ENCODE measurements around the gene PRKCA.

Gene PRKCA

DNA sequence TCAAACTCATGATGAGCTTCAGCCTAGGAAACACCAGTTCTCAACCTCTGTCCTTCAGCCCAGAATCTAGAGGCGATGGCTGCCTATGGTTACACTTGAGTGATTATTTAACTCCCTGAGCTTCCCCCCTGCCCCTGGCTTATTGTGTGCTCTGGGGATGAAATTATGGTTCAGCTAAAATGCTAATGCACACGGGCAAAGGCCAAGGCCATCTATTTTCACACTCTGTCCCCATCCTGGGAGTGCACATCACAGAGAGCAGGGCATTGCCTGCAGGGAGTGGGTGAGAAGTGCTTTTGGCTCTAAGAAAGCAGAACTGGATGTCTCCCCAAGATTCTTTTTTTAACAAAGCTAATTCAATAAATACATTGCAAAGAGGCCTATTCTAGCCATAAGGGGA, 510.9 kb downstream of the PRKCA start:
- no peaks in the 10 kb centered on the region for H3K27me3 ChIP-seq (ENCODE audit: insufficient read depth, poor library complexity, severe bottlenecking)
- TF ChIP-seq, protein P1, sequence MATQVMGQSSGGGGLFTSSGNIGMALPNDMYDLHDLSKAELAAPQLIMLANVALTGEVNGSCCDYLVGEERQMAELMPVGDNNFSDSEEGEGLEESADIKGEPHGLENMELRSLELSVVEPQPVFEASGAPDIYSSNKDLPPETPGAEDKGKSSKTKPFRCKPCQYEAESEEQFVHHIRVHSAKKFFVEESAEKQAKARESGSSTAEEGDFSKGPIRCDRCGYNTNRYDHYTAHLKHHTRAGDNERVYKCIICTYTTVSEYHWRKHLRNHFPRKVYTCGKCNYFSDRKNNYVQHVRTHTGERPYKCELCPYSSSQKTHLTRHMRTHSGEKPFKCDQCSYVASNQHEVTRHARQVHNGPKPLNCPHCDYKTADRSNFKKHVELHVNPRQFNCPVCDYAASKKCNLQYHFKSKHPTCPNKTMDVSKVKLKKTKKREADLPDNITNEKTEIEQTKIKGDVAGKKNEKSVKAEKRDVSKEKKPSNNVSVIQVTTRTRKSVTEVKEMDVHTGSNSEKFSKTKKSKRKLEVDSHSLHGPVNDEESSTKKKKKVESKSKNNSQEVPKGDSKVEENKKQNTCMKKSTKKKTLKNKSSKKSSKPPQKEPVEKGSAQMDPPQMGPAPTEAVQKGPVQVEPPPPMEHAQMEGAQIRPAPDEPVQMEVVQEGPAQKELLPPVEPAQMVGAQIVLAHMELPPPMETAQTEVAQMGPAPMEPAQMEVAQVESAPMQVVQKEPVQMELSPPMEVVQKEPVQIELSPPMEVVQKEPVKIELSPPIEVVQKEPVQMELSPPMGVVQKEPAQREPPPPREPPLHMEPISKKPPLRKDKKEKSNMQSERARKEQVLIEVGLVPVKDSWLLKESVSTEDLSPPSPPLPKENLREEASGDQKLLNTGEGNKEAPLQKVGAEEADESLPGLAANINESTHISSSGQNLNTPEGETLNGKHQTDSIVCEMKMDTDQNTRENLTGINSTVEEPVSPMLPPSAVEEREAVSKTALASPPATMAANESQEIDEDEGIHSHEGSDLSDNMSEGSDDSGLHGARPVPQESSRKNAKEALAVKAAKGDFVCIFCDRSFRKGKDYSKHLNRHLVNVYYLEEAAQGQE (IDR thresholded peaks at IDR 0.05; ENCODE audit: insufficient replicate concordance, low read depth), result no peak
- TF ChIP-seq GABPA (IDR thresholded peaks at IDR 0.05; ENCODE audit: low read depth) (no peak), POLR2AphosphoS5 (IDR thresholded peaks at IDR 0.05; ENCODE audit: low read depth) (no peak)
- TF ChIP-seq, protein P2, sequence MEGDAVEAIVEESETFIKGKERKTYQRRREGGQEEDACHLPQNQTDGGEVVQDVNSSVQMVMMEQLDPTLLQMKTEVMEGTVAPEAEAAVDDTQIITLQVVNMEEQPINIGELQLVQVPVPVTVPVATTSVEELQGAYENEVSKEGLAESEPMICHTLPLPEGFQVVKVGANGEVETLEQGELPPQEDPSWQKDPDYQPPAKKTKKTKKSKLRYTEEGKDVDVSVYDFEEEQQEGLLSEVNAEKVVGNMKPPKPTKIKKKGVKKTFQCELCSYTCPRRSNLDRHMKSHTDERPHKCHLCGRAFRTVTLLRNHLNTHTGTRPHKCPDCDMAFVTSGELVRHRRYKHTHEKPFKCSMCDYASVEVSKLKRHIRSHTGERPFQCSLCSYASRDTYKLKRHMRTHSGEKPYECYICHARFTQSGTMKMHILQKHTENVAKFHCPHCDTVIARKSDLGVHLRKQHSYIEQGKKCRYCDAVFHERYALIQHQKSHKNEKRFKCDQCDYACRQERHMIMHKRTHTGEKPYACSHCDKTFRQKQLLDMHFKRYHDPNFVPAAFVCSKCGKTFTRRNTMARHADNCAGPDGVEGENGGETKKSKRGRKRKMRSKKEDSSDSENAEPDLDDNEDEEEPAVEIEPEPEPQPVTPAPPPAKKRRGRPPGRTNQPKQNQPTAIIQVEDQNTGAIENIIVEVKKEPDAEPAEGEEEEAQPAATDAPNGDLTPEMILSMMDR (IDR thresholded peaks at IDR 0.05; ENCODE audit: insufficient read depth, low read length), result no peak
- no peak overlapping the region for H3K27ac ChIP-seq (replicated peaks)
- no peak overlapping the region for H3K4me3 ChIP-seq (replicated peaks; ENCODE audit: insufficient read depth, low read length)
- no peak for DNase-seq (ENCODE audit: low read depth in 1 of 2, low spot score in 1 of 2)

DNA sequence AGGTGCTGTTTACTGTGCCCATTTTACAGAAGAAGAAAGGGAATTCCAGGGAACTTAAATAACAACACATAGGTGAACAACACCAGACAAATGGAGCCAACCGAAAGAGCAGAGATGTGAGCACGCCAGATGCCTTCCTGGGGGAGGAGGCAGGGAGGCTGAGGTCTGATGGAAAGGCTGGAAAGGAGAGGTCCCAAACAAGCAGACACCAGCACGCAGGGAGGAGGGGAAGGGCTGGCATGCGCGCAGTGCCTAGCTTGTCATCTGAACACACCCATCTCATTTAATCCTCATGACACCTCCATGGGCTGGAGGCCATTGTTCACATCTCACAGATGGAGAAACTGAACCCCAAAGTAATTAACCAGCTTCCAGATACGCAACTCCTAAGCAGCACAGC, 511.6 kb downstream of the PRKCA start:
- H3K4me3 ChIP-seq (replicated peaks; ENCODE audit: insufficient read depth, low read length), result no peak overlapping the region
- no peak for TF ChIP-seq POLR2AphosphoS5 (IDR thresholded peaks at IDR 0.05; ENCODE audit: low read depth)
- TF ChIP-seq, protein P2 (IDR thresholded peaks at IDR 0.05; ENCODE audit: insufficient read depth, low read length), result no peak
- TF ChIP-seq GABPA (IDR thresholded peaks at IDR 0.05; ENCODE audit: low read depth), result no peak
- TF ChIP-seq, protein P1 (IDR thresholded peaks at IDR 0.05; ENCODE audit: insufficient replicate concordance, low read depth), result no peak
- TF ChIP-seq SPI1 (IDR thresholded peaks at IDR 0.05; ENCODE audit: borderline replicate concordance, low read depth), result no peak
- DNase-seq (ENCODE audit: low read depth in 1 of 2, low spot score in 1 of 2), result no peak
- no peaks in the 10 kb centered on the region for H3K27me3 ChIP-seq (ENCODE audit: insufficient read depth, poor library complexity, severe bottlenecking)
- no peak overlapping the region for H3K27ac ChIP-seq (replicated peaks)

DNA sequence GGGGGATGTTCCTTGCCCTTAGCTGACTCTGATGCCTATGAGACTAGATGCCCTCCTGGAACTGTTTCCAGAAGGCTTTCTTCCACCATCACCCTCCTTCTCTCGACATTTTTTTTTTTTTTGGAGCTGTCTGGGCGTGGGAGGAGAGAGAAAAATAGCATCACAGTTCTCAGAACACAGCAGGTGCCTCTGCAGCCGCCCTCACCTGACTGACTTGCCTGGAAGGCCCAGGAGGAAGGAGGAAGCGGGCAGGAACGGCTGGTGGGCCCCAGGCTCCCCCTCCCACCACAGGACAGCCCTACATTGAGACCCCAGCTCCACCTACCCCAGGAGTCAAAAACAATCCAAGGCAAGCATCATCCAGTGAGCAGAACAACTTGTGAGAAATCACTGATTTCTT, 512.2 kb downstream of the PRKCA start:
- no peak for DNase-seq (ENCODE audit: low read depth in 1 of 2, low spot score in 1 of 2)
- TF ChIP-seq SPI1 (IDR thresholded peaks at IDR 0.05; ENCODE audit: borderline replicate concordance, low read depth) (no peak), POLR2AphosphoS5 (IDR thresholded peaks at IDR 0.05; ENCODE audit: low read depth) (no peak)
- TF ChIP-seq, protein P1 (IDR thresholded peaks at IDR 0.05; ENCODE audit: insufficient replicate concordance, low read depth), result no peak
- TF ChIP-seq, protein P2 (IDR thresholded peaks at IDR 0.05; ENCODE audit: insufficient read depth, low read length), result no peak
- Histone ChIP-seq H3K4me3 (replicated peaks; ENCODE audit: insufficient read depth, low read length) (no peak overlapping the region), H3K27me3 (ENCODE audit: insufficient read depth, poor library complexity, severe bottlenecking) (no peaks in the 10 kb centered on the region), H3K27ac (replicated peaks) (no peak overlapping the region)

All from HL-60 (cell line).